HEK293 (cell line): ENCODE results near the gene AHRR.

Experiments
- CTCF ChIA-PET: fragments of 350-600 bp; formaldehyde crosslinking; extraction: SDS; loops from one replicate; lab custom pipeline; 2021; ENCODE audit warnings: antibody characterized with exemption; lab: Yijun Ruan, JAX
- POLR2A ChIA-PET: fragments of 300-600 bp; formaldehyde crosslinking; extraction: SDS; loops from one replicate; lab custom pipeline; 2020; ENCODE audit warnings: antibody characterized with exemption, inconsistent platforms; lab: Yijun Ruan, JAX
- H3K27ac ChIP-seq: fragments of 200-500 bp; sonication (Bioruptor generic); 2 replicates; pipeline ENCODE4 v1.5.1; 2014; ENCODE audit warnings: low read depth, low read length, control low read depth, inconsistent platforms; ENCODE audit errors: extremely low read depth
- H3K36me3 ChIP-seq, 2 experiments: fragments of 200-500 bp in 1 of 2; sonication (Bioruptor generic) in 1 of 2; 1 replicate in 1 of 2; 2 replicates in 1 of 2; pipeline ENCODE4 v1.5.1; 2014 to 2017; ENCODE audit warnings: inconsistent platforms in 2 of 2, low read length in 2 of 2; ENCODE audit not compliant: control insufficient read depth in 2 of 2, insufficient read depth in 1 of 2
- H3K4me1 ChIP-seq: fragments of 200-500 bp; sonication (Bioruptor generic); 2 replicates; pipeline ENCODE4 v1.5.1; 2014; ENCODE audit warnings: mild to moderate bottlenecking, low read length, inconsistent platforms; ENCODE audit not compliant: control insufficient read depth, insufficient read depth
- H3K4me3 ChIP-seq: 2 replicates; pipeline ENCODE4 v1.5.1; 2011; ENCODE audit warnings: low read depth, mild to moderate bottlenecking, control low read depth, low read length, moderate library complexity
- H3K9me3 ChIP-seq: fragments of 200-500 bp; sonication (Bioruptor generic); 2 replicates; pipeline ENCODE4 v1.5.1; 2014; ENCODE audit warnings: low read depth, low read length, inconsistent platforms; ENCODE audit not compliant: control insufficient read depth, insufficient read depth
- BCL11B ChIP-seq: fragments of 450-650 bp; formaldehyde crosslinking; IDR thresholded peaks from 2 replicates; pipeline ENCODE4 v1.5.1; 2016; ENCODE audit warnings: low read depth, missing biosample characterization, missing genetic modification characterization
- MZF1 ChIP-seq: fragments of 450-650 bp; formaldehyde crosslinking; IDR thresholded peaks from 2 replicates; pipeline ENCODE4 v1.5.1; 2017; ENCODE audit warnings: missing biosample characterization, missing genetic modification characterization, borderline replicate concordance
- SALL2 ChIP-seq: fragments of 450-650 bp; formaldehyde crosslinking; IDR thresholded peaks from 2 replicates; pipeline ENCODE4 v1.5.0; 2017; ENCODE audit warnings: missing biosample characterization, mild to moderate bottlenecking, missing genetic modification characterization, borderline replicate concordance
- ZFP69B ChIP-seq: fragments of 450-650 bp; formaldehyde crosslinking; IDR thresholded peaks from 2 replicates; pipeline ENCODE4 v1.5.1; 2016; ENCODE audit warnings: missing biosample characterization, missing genetic modification characterization
- ZNF174 ChIP-seq: fragments of 450-650 bp; formaldehyde crosslinking; IDR thresholded peaks from 2 replicates; pipeline ENCODE4 v1.5.0; 2017; ENCODE audit warnings: missing biosample characterization, mild to moderate bottlenecking, missing genetic modification characterization
- ZNF2 ChIP-seq: fragments of 450-650 bp; formaldehyde crosslinking; IDR thresholded peaks from 2 replicates; pipeline ENCODE4 v1.5.1; 2016; ENCODE audit warnings: missing biosample characterization, missing genetic modification characterization
- ZNF24 ChIP-seq: fragments of 450-650 bp; formaldehyde crosslinking; IDR thresholded peaks from 2 replicates; pipeline ENCODE4 v1.5.1; 2016; ENCODE audit warnings: missing biosample characterization, missing genetic modification characterization
- ZNF274 ChIP-seq, 2 experiments: fragments of 200-500 bp in 1 of 2; fragments of 450-650 bp in 1 of 2; sonication (Bioruptor generic) in 1 of 2; formaldehyde crosslinking in 1 of 2; IDR thresholded peaks; 2 replicates each; pipeline versions ENCODE4 v1.5.1 to v1.6.1; 2014 to 2016; ENCODE audit warnings: borderline replicate concordance in 1 of 2, inconsistent platforms in 1 of 2, low read length in 1 of 2, missing biosample characterization in 1 of 2, missing genetic modification characterization in 1 of 2
- ZNF324 ChIP-seq: fragments of 450-650 bp; formaldehyde crosslinking; IDR thresholded peaks from 2 replicates; pipeline ENCODE4 v1.5.1; 2016; ENCODE audit warnings: missing biosample characterization, missing genetic modification characterization
- ZNF433 ChIP-seq: fragments of 450-650 bp; formaldehyde crosslinking; IDR thresholded peaks from 2 replicates; pipeline ENCODE4 v1.5.1; 2016; ENCODE audit warnings: missing biosample characterization, missing genetic modification characterization, low read depth
- ZNF473 ChIP-seq: fragments of 450-650 bp; formaldehyde crosslinking; IDR thresholded peaks from 2 replicates; pipeline ENCODE4 v1.5.1; 2017; ENCODE audit warnings: missing biosample characterization, missing genetic modification characterization
- ZNF48 ChIP-seq: fragments of 450-650 bp; formaldehyde crosslinking; IDR thresholded peaks from 2 replicates; pipeline ENCODE4 v1.5.1; 2016; ENCODE audit warnings: missing biosample characterization, missing genetic modification characterization
- ZNF514 ChIP-seq: fragments of 450-650 bp; formaldehyde crosslinking; IDR thresholded peaks from 2 replicates; pipeline ENCODE4 v1.5.1; 2016; ENCODE audit warnings: missing biosample characterization, missing genetic modification characterization
- ZNF521 ChIP-seq: fragments of 450-650 bp; formaldehyde crosslinking; IDR thresholded peaks from 2 replicates; pipeline ENCODE4 v1.5.1; 2017; ENCODE audit warnings: missing biosample characterization, mild to moderate bottlenecking, missing genetic modification characterization
- ZNF555 ChIP-seq: fragments of 450-650 bp; formaldehyde crosslinking; conservative IDR thresholded peaks from 2 replicates; pipeline ENCODE4 v1.5.1; 2017; ENCODE audit warnings: missing biosample characterization, mild to moderate bottlenecking, missing genetic modification characterization, inconsistent platforms
- ZNF560 ChIP-seq: fragments of 450-650 bp; formaldehyde crosslinking; IDR thresholded peaks from 2 replicates; pipeline ENCODE4 v1.5.1; 2017; ENCODE audit warnings: missing biosample characterization, missing genetic modification characterization, borderline replicate concordance
- ZNF670 ChIP-seq: fragments of 450-650 bp; formaldehyde crosslinking; IDR thresholded peaks from 2 replicates; pipeline ENCODE4 v1.5.1; 2016; ENCODE audit warnings: missing biosample characterization, missing genetic modification characterization, low read depth
- TF ChIP-seq, protein P1 (sequence below): fragments of 450-650 bp; formaldehyde crosslinking; IDR thresholded peaks from 2 replicates; pipeline ENCODE4 v1.5.1; 2016; ENCODE audit warnings: missing biosample characterization, missing genetic modification characterization
- TF ChIP-seq, protein P2 (sequence below): sonication (generic); formaldehyde crosslinking; IDR thresholded peaks from 2 replicates; pipeline ENCODE4 v1.8.1; 2022; ENCODE audit warnings: mild to moderate bottlenecking, moderate library complexity, missing genetic modification reagents
- TF ChIP-seq, protein P3 (sequence below): fragments of 450-650 bp; formaldehyde crosslinking; IDR thresholded peaks from 2 replicates; pipeline ENCODE4 v1.5.1; 2017; ENCODE audit warnings: missing biosample characterization, mild to moderate bottlenecking, missing genetic modification characterization, moderate library complexity
- TF ChIP-seq, protein P4 (sequence below): fragments of 450-650 bp; formaldehyde crosslinking; IDR thresholded peaks from 2 replicates; pipeline ENCODE4 v1.5.1; 2016; ENCODE audit warnings: missing biosample characterization, missing genetic modification characterization

Gene AHRR

DNA sequence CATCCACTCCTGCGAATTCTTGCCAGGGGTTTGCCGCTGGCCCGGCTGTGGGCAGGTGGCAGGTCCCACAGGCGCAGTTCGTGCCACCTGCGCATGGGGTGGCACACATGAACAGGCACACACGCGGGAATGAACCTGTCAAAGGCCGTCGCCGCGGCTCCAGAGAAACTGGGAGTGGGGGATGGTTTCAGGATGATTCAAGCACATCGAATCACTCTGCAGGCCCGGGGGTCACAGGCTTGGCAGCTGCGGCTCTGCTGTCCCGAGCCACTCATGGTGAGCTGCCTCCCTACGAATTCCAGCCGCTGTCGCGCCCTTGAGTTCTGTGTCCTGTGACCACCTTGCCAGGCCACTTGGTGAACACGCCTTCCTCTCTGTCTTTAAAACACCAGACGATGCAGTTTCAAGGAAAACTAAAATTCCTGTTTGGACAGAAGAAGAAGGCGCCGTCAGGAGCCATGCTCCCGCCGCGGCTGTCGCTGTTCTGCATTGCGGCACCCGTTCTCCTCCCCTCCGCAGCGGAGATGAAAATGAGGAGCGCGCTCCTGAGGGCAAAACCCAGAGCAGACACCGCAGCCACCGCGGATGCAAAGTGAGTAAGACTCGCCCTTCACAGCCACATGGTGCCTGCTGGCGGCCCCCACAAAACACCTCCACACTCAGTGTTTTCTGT lies 106.0 kb downstream of the AHRR start (continued):
- TF ChIP-seq, protein P1, sequence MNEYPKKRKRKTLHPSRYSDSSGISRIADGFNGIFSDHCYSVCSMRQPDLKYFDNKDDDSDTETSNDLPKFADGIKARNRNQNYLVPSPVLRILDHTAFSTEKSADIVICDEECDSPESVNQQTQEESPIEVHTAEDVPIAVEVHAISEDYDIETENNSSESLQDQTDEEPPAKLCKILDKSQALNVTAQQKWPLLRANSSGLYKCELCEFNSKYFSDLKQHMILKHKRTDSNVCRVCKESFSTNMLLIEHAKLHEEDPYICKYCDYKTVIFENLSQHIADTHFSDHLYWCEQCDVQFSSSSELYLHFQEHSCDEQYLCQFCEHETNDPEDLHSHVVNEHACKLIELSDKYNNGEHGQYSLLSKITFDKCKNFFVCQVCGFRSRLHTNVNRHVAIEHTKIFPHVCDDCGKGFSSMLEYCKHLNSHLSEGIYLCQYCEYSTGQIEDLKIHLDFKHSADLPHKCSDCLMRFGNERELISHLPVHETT (tag by site-specific recombination), result no peak
- TF ChIP-seq BCL11B (tag by site-specific recombination) (no peak), ZNF274 (IDR thresholded peaks at IDR 0.05; ENCODE audit: low read length) (no peak), ZNF274 (tag by site-specific recombination; IDR thresholded peaks at IDR 0.05; ENCODE audit: borderline replicate concordance) (no peak), MZF1 (tag by site-specific recombination) (no peak)
- TF ChIP-seq, protein P2, sequence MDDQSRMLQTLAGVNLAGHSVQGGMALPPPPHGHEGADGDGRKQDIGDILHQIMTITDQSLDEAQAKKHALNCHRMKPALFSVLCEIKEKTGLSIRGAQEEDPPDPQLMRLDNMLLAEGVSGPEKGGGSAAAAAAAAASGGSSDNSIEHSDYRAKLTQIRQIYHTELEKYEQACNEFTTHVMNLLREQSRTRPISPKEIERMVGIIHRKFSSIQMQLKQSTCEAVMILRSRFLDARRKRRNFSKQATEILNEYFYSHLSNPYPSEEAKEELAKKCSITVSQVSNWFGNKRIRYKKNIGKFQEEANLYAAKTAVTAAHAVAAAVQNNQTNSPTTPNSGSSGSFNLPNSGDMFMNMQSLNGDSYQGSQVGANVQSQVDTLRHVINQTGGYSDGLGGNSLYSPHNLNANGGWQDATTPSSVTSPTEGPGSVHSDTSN (CRISPR knock-in tag), result no peak

DNA sequence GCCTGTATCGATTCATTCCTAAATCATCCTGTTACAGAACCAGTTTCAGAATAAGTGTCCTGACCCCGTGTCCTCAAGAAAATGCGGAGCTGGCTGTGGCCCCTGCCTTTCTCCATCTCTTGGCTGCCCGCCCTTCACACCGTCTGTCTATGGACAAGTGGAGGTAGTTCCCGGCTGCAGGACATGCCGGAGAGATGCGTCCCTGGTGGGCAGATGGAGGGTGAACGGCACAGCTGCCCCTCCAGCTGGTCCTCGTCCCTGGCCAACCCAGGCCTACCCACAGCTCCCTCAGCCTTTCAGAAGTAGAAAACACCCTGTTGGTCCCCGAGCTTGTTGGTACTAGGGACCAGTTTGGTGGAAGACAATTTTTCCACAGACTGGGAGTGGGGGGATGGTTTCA lies 106.7 kb downstream of the AHRR start:
- H3K27ac ChIP-seq, result no peak overlapping the region
- H3K4me1 ChIP-seq, result 0 out of 2 replicates have a peak, but pooled peaks cover 2% of the 10 kb centered on the region
- CTCF ChIA-PET, result interaction anchor here (0.7 to 7.3 kb wide), 4 partner anchors 9 to 109 kb away, joined by 3 to 137 read pairs (median 7); partner anchors contain the start of gene AHRR
- TF ChIP-seq ZNF670 (tag by site-specific recombination) (no peak), SALL2 (tag by site-specific recombination) (no peak), ZNF174 (no peak), ZNF560 (tag by site-specific recombination) (no peak), ZNF24 (no peak), ZNF2 (tag by site-specific recombination) (no peak), ZNF514 (tag by site-specific recombination) (no peak), ZNF324 (tag by site-specific recombination) (no peak), ZNF473 (tag by site-specific recombination) (no peak), ZNF48 (tag by site-specific recombination) (no peak), ZNF433 (tag by site-specific recombination) (no peak), ZFP69B (tag by site-specific recombination) (no peak), ZNF555 (tag by site-specific recombination) (no peak), ZNF521 (no peak)
- TF ChIP-seq, protein P3, sequence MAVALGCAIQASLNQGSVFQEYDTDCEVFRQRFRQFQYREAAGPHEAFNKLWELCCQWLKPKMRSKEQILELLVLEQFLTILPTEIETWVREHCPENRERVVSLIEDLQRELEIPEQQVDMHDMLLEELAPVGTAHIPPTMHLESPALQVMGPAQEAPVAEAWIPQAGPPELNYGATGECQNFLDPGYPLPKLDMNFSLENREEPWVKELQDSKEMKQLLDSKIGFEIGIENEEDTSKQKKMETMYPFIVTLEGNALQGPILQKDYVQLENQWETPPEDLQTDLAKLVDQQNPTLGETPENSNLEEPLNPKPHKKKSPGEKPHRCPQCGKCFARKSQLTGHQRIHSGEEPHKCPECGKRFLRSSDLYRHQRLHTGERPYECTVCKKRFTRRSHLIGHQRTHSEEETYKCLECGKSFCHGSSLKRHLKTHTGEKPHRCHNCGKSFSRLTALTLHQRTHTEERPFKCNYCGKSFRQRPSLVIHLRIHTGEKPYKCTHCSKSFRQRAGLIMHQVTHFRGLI (tag by site-specific recombination), result no peak
- TF ChIP-seq, protein P4, sequence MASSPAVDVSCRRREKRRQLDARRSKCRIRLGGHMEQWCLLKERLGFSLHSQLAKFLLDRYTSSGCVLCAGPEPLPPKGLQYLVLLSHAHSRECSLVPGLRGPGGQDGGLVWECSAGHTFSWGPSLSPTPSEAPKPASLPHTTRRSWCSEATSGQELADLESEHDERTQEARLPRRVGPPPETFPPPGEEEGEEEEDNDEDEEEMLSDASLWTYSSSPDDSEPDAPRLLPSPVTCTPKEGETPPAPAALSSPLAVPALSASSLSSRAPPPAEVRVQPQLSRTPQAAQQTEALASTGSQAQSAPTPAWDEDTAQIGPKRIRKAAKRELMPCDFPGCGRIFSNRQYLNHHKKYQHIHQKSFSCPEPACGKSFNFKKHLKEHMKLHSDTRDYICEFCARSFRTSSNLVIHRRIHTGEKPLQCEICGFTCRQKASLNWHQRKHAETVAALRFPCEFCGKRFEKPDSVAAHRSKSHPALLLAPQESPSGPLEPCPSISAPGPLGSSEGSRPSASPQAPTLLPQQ (tag by site-specific recombination), result no peak
- H3K4me3 ChIP-seq, result no peak overlapping the region
- H3K36me3 ChIP-seq, result peaks cover 0 to 49% of the 10 kb centered on the region in 2 experiments; a peak in 2 of 3 replicates
- POLR2A ChIA-PET, result no interaction called here
- H3K9me3 ChIP-seq, result no peaks in the 10 kb centered on the region
